ENCODE data around the gene SRPK3.
"Not testable (repeated sequence)": the region's sequence is repeated elsewhere in the genome, so short reads cannot be mapped to it uniquely, and the experiment has no call there.

SRPK3 gene

DNA sequence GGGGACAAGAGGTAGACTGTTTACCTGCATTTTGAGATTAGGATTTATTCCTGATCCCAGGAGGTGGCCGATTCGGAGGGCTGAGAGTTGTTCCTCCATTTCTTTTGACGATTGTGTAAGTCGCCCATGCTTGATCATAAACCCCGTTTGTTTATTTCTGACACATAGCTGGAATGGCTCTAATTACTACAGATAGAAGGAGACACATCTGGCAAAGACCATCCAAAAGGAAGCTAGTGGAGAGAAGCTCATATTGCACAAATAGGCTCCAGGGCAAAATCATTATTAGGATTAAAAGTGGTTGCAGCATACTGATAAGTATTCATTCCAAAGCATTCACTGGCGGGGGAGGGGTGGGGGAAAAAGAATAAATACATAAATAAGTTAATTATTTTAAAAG, 33.9 kb upstream of the SRPK3 start:
- DNase-seq = not testable (repeated sequence)

- DNase-seq = not testable (repeated sequence)
Observed at GRCh38 chrX:153749017-153749416, 31.8 kb upstream of the SRPK3 start.

GRCh38 chrX:153750127-153750774, 30.6 kb upstream of the SRPK3 start:
- DNase-seq = no peak

DNA sequence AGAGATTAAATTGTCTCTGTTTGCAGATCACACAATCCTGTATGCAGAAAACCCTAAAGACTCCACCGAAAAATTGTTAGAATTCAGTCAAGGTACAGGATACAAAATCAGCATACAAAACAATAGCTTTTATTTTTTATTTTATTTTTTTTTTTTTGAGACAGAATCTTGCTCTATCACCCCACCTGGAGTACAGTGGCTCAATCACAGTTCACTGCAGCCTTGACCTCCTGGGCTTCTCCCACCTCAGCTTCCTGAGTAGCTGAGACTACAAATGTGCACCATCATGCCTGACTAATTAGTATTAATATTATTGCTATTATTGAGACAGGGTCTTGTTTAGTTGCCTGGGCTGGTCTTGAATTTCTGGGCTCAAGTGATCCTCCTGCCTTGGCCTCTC, 25.7 kb upstream of the SRPK3 start:
- DNase-seq = no peak

- no peak for DNase-seq
Observed at GRCh38 chrX:153761863-153762262, 19.0 kb upstream of the SRPK3 start.

DNA sequence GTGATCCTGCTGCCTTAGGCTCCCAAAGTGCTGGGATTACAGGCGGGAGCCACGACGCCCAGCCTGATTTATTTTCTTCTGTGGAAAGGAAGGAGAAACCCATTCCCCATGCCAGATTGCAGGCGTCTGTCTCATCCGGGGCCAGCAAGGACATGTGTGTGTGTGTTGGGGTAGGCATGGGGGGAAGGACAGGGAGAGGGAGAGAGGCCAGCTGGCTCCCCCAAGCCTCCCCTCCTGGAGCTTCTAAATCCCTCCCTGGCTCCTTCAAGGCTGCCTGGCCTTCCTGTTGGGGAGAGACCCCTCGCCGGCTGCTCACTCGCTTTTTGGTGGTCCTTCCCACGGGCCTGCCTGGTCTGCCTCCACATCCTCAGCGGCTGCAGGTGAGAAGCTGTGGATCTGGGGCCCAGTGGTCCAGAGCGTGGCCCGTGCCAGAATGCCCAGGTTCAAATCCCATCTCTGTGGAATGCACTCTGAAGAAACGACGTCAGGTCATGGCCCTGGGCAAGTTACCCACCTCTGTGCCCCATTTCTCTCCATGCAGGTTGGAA, 18.1 kb upstream of the SRPK3 start:
- no peak for DNase-seq

GRCh38 chrX:153763298-153763932, 17.4 kb upstream of the SRPK3 start:
- DNase-seq = no peak

DNA sequence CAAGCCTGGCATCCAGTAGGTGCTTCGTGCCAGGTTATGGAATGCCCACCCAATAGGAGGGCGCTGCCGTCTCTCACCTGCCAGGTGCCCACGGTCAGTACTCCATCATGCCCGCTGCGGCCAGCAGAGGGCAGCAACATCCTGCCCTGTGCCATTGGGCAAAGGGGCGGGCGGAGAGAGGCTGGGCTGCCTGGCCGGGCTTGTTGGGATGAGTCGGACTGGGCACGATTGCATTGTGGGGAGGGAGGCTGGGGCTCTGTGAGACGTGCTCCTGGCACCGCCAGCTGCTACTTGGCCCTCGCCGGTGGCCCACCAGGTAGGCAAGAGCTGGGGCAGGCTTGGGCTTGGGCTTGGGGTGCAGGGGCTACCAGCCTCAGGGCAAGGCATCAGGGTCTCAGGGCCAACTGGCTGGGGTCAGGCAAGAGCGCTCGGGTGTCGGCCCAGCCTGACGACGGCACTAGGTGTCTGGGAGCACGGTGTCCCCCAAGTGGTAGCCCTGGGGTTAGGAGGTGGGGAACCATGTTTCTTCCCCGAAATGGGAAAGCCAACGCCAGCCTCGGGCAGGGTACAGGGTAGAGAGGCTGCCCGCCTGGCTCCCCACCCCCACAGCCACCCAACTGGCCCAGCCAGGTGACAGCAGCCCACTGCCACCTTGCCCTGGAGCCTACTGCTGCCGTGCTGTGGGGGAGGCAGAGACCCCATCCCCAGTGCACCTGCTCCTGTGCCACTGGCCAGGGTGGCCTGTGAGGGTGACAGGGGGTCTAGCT, 16.7 kb upstream of the SRPK3 start, which contains the start of gene PLXNB3:
Gene PLXNB3, plus strand, starts transcription at position 261 of the 767 bp plus-strand sequence. CDS start 1,287 bp downstream, outside the sequence.
- DNase-seq = peak; percentile 91

DNA sequence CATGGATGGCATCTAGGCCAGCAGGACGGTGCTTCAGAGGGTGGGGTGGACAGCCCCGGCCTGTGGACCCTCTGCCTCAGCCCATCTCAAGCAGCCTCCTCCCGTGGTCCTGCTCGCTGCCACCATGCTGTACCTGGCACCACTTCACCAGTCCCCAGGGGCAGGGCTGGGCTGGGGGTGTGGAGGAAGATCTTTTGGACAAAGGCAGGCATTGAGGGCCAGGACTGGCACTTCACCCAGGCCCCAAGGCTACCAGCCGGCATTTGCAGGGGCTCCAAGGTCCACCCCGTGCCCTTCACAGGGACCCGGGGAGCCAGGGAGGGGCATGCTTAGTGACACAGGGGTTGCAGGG, 16.1 kb upstream of the SRPK3 start:
- DNase-seq = no peak

DNA sequence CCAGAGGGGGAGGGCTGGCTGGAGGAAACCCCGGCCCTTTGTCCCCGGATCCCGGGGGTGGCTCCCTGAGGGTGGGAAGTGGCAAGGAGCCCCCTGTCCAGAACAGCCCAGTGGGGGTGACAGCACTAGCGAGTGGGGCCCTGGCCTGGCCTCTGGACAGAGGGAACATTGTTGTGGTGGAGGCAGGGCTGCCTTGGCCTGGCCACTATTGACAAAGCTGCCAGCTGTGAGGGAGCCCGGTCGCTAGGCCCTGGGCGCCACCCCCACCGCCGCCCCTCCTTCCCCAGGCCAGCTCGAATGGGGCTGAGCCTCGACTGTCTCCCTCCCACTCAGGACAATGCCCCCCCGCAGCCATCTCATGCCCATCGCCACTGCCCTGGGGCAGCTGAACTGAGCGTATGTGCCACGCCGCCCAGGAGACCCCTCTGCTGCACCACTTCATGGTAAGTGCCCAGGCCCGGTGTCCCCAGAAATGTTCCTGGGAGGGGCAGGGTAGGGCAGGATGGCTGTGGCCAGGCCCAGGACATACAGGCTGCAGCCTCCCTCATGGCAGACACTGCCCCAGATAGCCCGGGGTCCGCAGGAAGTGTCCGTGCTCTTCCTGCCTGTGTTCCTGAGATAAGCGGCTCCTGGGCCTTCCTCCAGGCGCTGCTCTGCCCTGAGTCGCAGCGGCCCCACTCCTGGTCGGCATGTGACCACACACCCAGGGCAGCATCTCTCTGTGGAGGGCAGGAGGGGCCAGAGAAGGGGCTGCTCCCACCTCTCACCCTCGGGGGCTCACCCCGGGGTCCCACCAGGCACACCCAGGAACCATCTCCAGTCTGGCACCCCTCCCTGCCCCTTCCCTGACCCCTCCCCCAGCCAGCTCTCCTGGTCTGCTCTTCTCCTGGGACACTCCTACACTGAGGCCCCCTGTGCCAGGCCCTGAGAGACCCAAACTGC, 15.4 kb upstream of the SRPK3 start:
- no peak for DNase-seq

DNA sequence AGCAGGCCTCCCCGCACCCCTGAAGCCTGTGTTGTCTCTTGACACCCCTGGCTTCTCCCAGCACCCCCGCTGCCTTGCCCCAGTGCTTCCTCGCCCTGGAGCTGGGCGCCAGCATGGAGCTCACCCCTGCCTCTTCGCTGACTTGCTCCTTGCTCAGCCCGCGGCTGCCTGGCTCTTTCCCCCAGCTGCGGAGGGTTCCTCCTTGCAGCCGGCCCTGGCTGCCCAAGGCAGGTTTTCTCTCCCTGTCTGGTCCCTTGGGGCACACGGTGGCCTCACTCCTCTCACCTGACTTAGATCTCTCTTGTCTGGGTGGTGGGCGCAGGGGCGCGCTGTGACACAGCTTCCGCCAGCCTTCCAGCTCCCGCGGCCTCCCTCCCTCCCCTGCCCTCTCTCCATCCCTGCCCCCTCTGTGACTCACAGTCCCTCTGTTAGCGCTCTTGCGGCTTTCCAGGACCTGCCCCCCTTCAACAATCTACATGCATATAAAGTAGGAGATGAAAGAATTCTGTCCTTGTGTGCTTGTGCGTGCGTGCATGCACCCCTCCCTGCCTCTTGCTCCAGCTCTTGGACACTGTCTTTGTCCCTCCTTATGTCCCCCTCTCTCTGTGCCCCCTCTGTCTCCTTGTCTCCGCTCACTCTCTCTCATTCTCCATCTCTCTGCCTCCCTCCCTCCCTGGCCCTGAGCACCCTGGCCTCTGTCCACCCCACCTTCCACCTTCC, 14.6 kb upstream of the SRPK3 start:
- no peak for DNase-seq

- DNase-seq = no peak
Observed at GRCh38 chrX:153766871-153767673, 13.8 kb upstream of the SRPK3 start.

GRCh38 chrX:153767674-153768055, 13.2 kb upstream of the SRPK3 start:
- no peak for DNase-seq

GRCh38 chrX:153768311-153769157, 12.3 kb upstream of the SRPK3 start:
- DNase-seq = no peak

GRCh38 chrX:153769158-153769864, 11.5 kb upstream of the SRPK3 start:
- no peak for DNase-seq

DNA sequence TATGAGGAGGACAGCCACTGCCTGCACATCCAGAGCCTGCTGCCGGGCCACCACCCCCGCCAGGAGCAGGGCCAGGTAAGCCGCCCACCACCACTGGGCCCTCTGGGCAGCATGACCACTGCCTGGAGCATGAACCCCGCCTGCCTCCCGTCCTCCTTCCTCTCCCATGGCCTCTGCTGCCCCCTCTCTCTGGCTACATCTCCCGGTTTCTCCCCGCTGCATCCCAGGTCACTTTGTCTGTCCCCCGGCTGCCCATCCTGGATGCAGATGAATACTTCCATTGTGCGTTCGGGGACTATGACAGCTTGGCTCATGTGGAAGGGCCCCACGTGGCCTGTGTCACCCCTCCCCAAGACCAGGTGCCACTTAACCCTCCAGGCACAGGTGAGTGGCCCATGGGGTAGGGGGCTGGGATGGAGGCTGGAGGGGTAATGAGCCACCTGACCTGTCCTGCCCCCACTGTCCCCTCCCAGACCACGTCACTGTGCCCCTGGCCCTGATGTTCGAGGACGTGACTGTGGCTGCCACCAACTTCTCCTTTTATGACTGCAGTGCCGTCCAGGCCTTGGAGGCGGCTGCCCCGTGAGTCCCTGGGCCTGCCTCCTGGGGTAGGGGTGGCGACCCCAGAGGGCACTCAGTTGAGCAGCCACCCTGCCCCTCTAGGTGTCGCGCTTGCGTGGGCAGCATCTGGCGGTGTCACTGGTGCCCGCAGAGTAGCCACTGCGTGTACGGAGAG, 10.8 kb upstream of the SRPK3 start:
- no peak for DNase-seq

- DNase-seq = no peak
Observed at GRCh38 chrX:153770601-153771414, 10.0 kb upstream of the SRPK3 start.
